ENCODE data around the gene MRPS10.
"Not testable (repeated sequence)": the region's sequence is repeated elsewhere in the genome, so short reads cannot be mapped to it uniquely, and the experiment has no call there.

MRPS10 gene

GRCh38 chr6:42204768-42205282 is 12.8 kb downstream of the MRPS10 start:
- DNase-seq, result no peak

GRCh38 chr6:42203183-42203582 is 14.5 kb downstream of the MRPS10 start:
- no peak for DNase-seq

GRCh38 chr6:42202131-42202915 is 15.3 kb downstream of the MRPS10 start:
- DNase-seq, result not testable (repeated sequence)

- DNase-seq, result no peak
Observed at GRCh38 chr6:42201382-42201781, 16.3 kb downstream of the MRPS10 start.

GRCh38 chr6:42200035-42200434 is 17.6 kb downstream of the MRPS10 start:
- DNase-seq, result no peak

- DNase-seq, result no peak
Observed at GRCh38 chr6:42199106-42199981, 18.3 kb downstream of the MRPS10 start.

- peak; percentile 23 for DNase-seq
Observed at GRCh38 chr6:42197555-42198362, 19.9 kb downstream of the MRPS10 start.

GRCh38 chr6:42195415-42195814 is 22.2 kb downstream of the MRPS10 start:
- DNase-seq, result no peak

GRCh38 chr6:42194056-42194455 is 23.6 kb downstream of the MRPS10 start:
- no peak for DNase-seq

GRCh38 chr6:42193491-42193894 is 24.2 kb downstream of the MRPS10 start:
- no peak for DNase-seq

- DNase-seq, result not testable (repeated sequence)
Observed at GRCh38 chr6:42192385-42192784, 25.3 kb downstream of the MRPS10 start.

GRCh38 chr6:42190554-42191183 is 27.0 kb downstream of the MRPS10 start:
- no peak for DNase-seq

GRCh38 chr6:42188406-42188805 is 29.3 kb downstream of the MRPS10 start:
- no peak for DNase-seq

- DNase-seq, result no peak
Observed at GRCh38 chr6:42185597-42185996, 32.1 kb downstream of the MRPS10 start.

GRCh38 chr6:42184475-42184874 is 33.2 kb downstream of the MRPS10 start:
- DNase-seq, result no peak

GRCh38 chr6:42182101-42182500 is 35.6 kb downstream of the MRPS10 start:
- DNase-seq, result no peak

- peak; percentile 67 for DNase-seq
Observed at GRCh38 chr6:42179945-42180313, 37.7 kb downstream of the MRPS10 start.

GRCh38 chr6:42179261-42179944 is 38.3 kb downstream of the MRPS10 start:
- no peak for DNase-seq

- DNase-seq, result peak; percentile 35
Observed at GRCh38 chr6:42177514-42178364, 39.9 kb downstream of the MRPS10 start.

GRCh38 chr6:42176981-42177380 is 40.7 kb downstream of the MRPS10 start:
- DNase-seq, result no peak

- no peak for DNase-seq
Observed at GRCh38 chr6:42175860-42176259, 41.8 kb downstream of the MRPS10 start.

Data from activated CD4-positive, alpha-beta T cell treated with anti-CD3 and anti-CD28 coated beads for 48 hours (primary cell).